HG02943 (cell line): Measurements from ENCODE around the gene IL24.
"Not testable (repeated sequence)": the region's sequence is repeated elsewhere in the genome, so short reads cannot be mapped to it uniquely, and the experiment has no call there.

ENCODE experiments used
- ATAC-seq: cut with Tn5 transposase; IDR thresholded peaks from one replicate; pipeline ENCODE4 v1.9.1; 2021; ENCODE audit warnings: mild to moderate bottlenecking, low read depth, moderate library complexity; ENCODE audit not compliant: unreplicated experiment

IL24 gene, protein sequence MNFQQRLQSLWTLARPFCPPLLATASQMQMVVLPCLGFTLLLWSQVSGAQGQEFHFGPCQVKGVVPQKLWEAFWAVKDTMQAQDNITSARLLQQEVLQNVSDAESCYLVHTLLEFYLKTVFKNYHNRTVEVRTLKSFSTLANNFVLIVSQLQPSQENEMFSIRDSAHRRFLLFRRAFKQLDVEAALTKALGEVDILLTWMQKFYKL

DNA sequence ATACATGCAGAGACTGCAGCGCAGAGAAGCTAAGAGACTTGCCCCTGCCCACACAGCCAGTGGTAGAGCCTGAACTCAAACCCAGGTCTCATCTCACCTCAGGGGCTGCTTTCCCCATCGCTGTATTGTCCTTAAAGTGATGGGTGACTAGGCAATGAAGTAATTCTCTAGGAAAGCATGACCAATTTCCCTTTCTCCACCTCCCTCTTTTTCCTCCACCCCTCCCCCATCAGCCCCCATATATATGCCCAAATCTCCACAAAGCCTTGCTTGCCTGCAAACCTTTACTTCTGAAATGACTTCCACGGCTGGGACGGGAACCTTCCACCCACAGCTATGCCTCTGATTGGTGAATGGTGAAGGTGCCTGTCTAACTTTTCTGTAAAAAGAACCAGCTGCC lies at the start of gene IL24:
Gene IL24, plus strand, starts transcription at position 269 of the 400 bp plus-strand sequence. CDS start 390 bp downstream, outside the sequence.
- ATAC-seq, result no peak

DNA sequence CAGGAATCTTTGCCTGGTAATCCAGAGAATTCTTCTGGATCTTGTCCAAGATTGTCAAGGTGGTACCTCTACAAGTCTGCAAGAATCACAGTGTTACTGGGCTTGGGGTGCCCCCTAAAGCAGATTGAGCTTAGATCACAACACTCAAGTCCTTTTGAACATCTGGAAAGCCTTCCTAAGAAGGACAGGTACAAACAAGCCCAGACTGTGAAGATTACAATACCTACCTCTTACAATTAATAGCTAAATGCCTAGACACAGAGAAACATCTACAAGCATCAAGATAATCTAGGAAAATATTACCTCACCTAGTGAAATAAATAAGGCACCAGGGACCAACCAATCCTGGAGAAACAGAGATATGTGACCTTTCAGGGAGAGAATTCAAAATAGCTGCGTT lies 49.3 kb upstream of the IL24 start:
- no peak for ATAC-seq

DNA sequence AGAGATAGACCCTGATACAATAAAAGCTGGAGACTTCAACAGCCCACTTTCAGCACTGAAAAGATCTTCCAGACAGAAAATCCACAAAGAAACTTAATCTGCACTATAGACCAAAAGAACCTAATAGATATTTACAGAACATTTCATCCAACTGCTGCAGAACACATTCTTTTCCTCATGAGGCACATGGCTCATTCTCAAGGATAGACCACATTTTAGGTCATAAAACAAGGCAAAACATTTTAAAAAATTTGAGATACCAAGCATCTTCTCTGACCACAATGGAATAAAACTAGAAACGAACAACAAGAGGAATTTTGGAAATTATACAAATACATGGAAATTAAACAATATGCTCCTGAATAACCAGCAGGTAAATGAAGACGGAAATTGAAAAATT lies 46.8 kb upstream of the IL24 start:
- no peak for ATAC-seq

DNA sequence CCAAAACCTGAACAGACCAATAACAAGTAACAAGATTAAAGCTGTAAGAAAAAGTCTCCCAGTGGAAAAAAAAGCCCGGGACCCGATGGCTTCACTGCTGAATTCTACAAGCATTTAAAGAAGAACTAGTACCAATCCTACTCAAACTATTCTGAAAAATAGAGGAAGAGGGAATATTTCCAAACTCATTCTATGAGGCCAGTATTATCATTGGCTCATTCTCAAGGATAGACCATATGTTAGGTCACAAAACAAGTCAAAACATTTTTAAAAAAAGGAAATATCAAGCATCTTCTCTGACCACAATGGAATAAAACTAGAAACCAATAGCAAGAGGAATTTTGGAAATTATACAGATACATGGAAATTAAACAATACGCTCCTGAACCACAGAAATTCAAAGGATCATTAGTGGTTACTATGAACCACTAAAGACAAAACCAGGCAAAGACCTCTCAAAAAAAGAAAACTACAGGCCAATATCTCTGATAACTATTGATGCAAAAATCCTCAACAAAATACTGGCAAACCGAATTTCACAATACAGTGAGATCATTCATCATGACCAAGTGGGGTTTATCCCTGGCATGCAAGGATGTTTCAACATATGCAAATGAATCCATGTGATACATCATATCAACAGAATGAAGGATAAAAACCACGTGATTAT lies 45.8 kb upstream of the IL24 start:
- ATAC-seq, result no peak

DNA sequence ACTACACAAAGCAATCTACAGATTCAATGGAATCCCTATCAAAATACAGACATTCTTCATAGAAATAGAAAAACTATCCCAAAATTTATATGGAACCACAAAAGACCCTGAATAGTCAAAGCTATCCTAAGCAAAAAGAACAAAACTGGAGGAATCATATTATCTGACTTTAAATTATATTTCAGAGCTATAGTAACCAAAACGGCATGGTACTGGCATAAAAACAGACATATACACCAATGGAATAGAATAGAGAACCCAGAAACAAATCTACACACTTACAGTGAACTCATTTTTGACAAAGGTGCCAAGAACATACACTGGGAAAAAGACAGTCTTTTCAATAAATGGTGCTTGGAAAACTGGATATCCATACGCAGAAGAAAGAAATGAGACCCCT lies 44.6 kb upstream of the IL24 start:
- ATAC-seq, result not testable (repeated sequence)

DNA sequence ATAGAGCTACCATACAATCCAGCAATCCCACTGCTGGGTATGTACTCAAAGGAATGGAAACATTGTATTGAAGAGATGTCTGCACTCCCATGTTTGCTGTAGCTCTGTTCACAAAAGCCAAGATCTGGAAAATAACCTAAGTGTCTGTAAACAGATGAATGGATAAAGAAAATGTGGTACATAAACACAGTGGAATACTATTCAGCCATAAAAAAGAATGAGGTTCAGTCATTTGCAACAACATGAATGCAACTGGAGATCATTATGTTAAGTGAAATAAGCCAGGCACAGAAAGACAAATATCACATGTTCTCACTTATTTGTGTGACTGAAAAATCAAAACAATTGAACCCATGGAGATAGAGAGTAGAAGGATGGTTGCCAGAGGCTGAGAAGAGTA lies 43.5 kb upstream of the IL24 start:
- ATAC-seq, result not testable (repeated sequence)

DNA sequence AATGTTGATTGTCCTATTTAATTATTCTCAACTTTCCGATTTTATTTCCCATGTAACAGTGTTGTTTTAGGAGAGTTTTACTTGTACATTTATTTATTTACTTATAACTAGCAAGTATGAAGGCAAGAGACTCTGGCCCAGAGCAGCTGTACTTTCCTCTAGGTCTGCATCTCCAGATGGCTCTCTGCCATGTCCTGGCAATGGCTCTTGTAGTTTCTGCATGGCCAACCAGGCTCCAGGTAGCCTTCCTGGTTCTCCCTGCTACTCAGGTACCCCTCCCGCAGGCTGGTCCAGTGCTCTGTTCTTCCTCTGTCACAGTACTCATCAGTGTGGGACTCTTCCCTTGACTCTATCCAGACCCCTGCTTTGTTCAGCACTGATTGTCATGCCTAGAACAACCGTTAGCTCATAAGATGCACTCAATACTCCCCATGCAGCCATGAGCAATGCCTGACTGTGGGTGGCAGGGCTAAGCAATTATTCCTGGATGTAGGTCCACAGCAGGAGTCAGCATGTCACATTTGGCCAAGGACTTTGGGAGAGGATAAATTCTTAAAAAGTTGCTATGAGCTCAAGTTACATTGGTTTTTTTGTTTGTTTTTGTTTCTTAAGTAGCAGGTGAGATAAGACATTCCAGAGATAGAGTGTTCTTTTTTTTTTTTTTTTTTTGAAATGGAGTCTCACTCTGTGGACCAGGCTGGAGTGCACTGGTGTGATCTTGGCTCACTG lies 42.7 kb upstream of the IL24 start:
- ATAC-seq, result no peak

DNA sequence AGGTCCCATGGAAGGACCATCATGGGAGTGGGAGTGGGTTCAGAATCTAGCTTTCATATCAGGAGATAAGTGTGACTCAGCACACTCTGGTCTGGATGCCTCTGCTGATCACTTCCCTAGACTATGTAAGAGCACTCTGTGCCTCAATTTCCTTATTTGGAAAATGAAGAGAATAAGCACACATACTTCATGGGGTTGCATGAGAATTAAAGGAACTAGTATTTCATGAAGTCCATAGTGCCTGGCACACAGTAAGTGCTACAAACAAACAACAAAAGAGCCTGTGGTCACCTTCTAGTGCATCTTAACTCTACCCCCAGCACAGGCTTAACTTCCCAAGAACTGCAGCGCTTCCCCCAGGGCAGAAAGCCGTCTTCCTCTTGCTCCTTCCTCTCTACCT lies 41.4 kb upstream of the IL24 start:
- ATAC-seq, result no peak

DNA sequence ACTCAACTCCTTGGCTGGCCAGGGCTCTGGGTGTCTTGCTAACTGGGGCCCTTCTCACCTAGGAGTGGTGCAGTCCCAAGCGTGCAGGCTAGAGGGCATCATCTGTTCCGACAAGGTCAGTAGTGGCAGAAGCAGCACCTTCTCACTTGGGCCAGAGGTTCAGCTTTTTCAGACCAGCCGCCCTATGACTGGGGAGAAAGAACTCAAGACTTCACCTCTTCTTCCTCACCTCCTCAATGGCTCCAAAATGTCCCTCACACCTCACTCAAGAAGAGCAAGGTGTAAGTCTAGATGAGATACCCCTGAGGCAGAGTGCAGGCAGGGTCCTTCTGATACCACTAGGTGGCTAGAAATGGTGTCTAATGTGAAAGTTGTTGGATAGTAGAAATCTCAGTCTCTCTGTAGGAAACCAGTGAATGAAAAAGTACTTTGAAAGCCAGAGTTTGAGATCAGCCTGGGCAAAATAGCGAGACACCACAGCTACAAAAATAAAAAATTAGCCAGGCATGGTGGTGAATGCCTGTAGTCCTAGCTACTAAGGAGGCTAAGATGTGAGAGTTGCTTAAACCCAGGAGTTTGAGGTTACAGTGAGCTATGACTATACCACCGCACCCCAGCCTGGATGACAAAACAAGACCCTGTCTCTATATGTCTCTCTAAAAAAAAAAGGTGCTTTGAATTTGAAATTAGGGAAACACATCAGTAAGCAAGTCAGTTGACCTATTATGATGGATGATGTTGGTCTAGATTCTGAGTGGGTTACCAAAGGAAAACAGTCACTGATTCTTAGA lies 40.4 kb upstream of the IL24 start:
- ATAC-seq, result no peak

DNA sequence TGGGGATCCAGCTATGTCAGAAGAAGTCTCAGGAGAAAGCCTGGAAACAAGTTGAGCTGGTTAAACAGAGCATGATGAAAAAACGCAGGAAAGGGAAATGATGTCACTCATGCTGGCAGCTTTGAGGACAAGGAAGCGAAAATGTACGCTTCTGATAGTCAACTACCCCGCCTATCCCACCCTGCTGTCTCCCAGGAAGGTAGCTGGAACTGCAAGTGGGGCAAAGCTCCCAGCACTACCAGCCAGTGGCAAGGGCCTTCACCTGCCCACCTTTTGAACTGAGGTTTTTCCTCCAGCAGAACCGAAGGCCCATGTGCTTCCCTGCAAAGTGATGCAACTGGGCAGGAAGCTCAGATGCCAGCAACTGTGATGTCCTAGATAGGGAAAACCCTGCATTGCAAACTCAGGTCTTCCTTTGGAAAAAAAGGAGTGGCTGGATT lies 38.1 kb upstream of the IL24 start:
- no peak for ATAC-seq

DNA sequence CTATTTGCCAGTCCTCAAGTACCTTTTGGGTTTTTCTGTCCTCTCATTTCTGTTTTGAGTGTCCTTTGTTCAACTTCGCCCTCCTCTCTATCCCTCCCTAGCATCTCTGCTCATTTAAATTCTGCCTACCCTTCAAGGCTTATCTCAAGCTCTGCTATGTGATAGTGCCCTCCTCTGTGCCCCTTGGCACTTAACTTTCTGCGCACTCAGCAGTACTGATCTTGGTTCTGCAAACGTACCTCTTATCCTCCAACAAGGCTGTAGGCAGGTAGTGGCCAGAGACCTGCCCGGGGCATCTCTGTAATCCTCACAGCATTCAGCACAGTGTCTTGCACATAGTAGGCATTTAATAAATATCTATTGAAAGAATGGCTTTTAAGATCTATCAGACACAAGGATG lies 37.1 kb upstream of the IL24 start:
- no peak for ATAC-seq

DNA sequence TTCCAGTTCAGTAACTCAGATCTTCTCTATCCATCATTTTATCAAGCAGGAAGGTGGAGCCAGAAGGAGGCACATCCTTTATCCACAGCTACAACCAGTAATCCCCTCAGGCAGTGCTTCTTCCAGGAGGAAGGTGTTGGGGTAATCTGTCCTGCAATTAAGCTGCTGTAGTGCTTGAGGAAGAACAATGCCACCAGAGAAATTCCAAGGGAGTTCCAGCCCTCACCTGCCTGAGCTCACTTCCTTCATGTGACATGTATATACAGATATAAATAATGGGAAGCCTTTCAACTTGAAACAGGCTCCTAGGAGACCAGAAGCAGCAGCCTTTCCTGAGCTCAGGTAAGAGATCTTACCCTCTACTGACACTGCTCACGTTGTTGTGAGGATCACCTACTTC lies 34.0 kb upstream of the IL24 start:
- no peak for ATAC-seq

DNA sequence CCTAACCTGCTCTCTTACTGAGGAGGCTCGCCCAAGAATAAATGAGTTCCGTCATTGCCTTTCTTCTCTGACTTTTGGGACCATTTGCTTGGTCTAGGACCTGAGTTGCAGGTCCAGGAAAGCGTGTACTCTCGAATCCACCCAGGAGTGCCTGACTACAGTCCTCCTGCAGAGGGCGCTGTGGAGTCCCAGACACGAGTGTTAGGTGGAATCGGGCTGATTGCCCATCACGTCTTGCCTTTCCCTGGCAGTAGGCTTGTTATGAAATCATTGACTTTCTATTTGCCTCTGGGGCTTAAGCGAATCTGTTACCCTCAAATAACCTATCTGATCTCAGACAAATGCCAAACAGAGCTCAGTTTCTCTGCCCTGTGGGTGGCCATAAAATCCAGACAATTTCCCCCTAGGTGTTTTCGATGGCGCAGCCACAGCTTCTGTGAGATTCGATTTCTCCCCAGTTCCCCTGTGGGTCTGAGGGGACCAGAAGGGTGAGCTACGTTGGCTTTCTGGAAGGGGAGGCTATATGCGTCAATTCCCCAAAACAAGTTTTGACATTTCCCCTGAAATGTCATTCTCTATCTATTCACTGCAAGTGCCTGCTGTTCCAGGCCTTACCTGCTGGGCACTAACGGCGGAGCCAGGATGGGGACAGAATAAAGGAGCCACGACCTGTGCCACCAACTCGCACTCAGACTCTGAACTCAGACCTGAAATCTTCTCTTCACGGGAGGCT lies 32.1 kb upstream of the IL24 start, which contains the start of gene IL20:
Gene IL20, plus strand, starts transcription at position 685 of the 733 bp plus-strand sequence. CDS start 230 bp downstream, outside the sequence.
- ATAC-seq, result no peak

DNA sequence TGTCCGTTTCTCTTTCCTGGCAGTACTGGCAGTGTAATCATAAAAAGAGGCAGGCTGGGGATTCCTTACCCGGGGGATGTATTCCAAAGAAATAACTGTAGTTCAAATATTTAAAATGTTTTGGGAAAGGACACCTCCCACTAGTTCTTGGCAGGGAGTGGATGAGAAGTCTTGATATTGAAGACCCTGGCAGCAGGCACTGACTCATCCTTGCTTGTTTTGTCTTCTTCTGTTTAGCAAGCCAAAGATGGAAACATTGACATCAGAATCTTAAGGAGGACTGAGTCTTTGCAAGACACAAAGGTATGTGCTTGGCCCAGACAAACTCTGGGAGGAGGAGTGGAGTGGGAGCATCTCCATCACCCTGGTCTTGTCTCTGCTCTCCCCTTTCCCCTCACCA lies 31.2 kb upstream of the IL24 start:
- ATAC-seq, result no peak

DNA sequence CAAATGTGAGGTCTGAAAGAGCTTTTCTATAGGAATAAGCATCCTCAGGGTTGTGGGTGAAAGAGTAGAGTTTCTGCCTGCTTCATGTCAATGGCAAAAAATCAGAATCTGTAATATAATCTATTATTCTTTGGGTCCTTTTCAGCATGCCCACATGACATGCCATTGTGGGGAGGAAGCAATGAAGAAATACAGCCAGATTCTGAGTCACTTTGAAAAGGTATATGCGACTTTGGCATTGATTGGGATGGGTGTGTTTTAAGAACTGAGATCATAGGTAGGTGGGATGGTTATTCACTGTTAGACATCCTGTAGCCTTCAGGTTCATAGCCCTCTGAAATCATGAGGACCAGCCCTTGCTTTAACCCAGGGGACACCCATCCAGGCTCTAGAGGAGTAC lies 30.0 kb upstream of the IL24 start:
- ATAC-seq, result no peak

DNA sequence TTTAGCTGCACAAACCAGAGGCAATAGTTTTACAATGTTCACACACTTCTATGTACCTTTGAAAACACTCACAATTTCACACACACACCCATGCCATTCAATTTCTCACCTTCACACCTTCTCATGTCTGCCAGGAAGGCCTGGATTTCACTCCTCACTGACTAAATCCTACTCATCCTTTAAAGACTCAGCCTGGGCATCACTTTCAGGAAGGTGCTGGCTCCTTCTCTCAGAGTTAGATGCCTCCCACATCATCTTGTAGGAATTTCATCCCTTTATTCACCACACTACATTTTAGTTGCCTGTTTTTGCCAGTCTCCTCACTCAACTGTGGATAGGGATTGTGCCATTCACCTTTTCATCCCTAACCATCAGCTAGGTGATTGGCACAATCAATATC lies 29.5 kb upstream of the IL24 start:
- ATAC-seq, result no peak

DNA sequence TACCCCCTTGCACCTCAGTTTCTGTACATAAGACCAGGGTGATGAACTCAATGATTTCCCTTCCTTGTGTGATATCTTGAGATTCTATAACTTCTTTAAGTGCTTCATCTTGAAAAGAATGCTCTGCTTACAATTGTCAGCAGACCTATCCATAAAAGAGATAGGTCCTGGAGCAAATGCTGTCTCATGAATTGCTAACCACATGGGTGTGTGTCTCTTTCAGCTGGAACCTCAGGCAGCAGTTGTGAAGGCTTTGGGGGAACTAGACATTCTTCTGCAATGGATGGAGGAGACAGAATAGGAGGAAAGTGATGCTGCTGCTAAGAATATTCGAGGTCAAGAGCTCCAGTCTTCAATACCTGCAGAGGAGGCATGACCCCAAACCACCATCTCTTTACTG lies 29.0 kb upstream of the IL24 start:
- no peak for ATAC-seq

DNA sequence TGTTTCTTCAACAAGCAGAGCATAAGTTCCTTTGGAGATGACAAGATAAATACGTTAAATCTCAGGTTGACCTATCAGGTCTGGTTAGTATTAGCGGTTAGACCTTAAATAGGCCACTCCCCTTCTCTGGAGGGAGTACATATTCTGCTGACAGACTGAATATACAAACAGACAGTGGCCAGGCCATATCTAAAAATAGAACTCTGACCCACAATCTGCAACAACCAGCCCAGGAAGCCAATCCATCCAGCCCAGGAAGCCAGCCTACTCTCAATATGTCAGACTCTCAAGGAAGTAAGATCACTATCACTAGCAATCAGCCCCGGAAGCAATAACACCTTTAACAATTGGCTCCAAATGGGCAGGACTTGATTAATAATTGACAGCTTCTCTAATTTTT lies 25.1 kb upstream of the IL24 start:
- no peak for ATAC-seq

DNA sequence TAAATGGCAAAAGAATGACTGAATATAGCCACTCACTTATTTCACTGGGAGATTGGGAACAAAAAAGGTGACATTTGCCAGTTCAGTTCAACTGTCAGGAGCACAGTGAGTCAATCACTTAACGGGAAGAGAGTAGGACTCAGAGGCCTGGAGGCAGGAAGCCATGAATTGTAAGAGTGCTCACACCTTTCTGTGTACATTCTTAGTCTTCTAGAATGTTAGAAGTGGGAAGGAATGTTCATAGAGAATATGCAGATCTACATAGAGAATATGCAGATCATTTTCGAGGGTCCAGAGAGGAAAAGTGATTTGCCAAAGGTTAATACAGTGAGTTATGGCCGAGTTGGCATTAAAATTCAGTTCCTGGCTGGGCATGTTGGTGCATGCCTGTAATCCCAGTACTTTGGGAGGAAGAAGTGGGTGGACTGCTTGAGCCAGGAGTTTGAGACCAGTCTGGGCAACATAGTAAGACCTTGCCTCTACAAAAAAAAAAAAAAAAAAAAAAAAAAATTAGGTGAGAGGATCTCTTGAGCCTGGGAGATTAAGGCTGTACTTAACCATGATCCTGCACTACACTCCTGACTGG lies 23.5 kb upstream of the IL24 start:
- ATAC-seq, result no peak
